HEK293 (cell line): ENCODE data around the gene SKA2.

Experiments used
- ZBTB44 ChIP-seq: fragments of 450-650 bp; IDR thresholded peaks from 2 replicates; pipeline ENCODE4 v1.5.1; 2018; ENCODE audit warnings: missing biosample characterization, mild to moderate bottlenecking, missing genetic modification characterization
- ZFP3 ChIP-seq: fragments of 450-650 bp; formaldehyde crosslinking; IDR thresholded peaks from 2 replicates; pipeline ENCODE4 v1.5.1; 2016; ENCODE audit warnings: low read depth, missing biosample characterization, missing genetic modification characterization
- ZNF121 ChIP-seq: fragments of 450-650 bp; formaldehyde crosslinking; IDR thresholded peaks from 2 replicates; pipeline ENCODE4 v1.5.1; 2016; ENCODE audit warnings: missing biosample characterization, missing genetic modification characterization
- ZNF140 ChIP-seq: fragments of 450-650 bp; formaldehyde crosslinking; IDR thresholded peaks from 2 replicates; pipeline ENCODE4 v1.5.1; 2016; ENCODE audit warnings: missing biosample characterization, missing genetic modification characterization
- TF ChIP-seq, protein P1 (sequence below): fragments of 450-650 bp; formaldehyde crosslinking; IDR thresholded peaks from 2 replicates; pipeline ENCODE4 v1.5.1; 2016; ENCODE audit warnings: missing biosample characterization, missing genetic modification characterization
- TF ChIP-seq, protein P2 (sequence below): fragments of 450-650 bp; formaldehyde crosslinking; IDR thresholded peaks from 2 replicates; pipeline ENCODE4 v1.5.1; 2016; ENCODE audit warnings: missing biosample characterization, missing genetic modification characterization
- TF ChIP-seq, protein P3 (sequence below): fragments of 450-650 bp; formaldehyde crosslinking; IDR thresholded peaks from 2 replicates; pipeline ENCODE4 v1.5.1; 2016; ENCODE audit warnings: missing biosample characterization, missing genetic modification characterization, borderline replicate concordance
- TF ChIP-seq, protein P4 (sequence below): fragments of 450-650 bp; formaldehyde crosslinking; IDR thresholded peaks from 2 replicates; pipeline ENCODE4 v1.5.1; 2016; ENCODE audit warnings: missing biosample characterization, missing genetic modification characterization
- TF ChIP-seq, protein P5 (sequence below): fragments of 450-650 bp; formaldehyde crosslinking; IDR thresholded peaks from 2 replicates; pipeline ENCODE4 v1.5.1; 2016; ENCODE audit warnings: missing biosample characterization, missing genetic modification characterization

DNA sequence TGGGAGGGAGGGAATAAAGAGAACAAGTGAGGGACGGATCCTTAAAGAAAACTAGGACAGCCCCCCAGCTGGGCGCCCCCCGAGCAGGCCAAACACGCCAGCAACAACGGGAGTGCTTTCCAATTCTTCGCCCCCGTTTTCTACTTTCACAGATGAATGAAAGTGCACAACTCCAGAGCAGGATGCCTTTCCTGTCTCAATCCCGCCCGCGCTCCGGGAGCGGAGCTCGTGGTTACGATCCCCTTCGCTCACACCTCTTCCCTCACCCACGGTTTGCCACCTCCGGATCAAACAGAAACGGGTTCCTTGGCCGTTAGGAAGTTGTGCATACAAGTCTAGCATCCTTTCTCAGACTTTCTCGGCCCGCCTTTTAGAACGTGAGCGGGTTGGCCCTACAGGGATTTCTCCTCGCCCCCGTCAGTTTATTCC, 680 bp downstream of the SKA2 start:
- TF ChIP-seq, protein P1, sequence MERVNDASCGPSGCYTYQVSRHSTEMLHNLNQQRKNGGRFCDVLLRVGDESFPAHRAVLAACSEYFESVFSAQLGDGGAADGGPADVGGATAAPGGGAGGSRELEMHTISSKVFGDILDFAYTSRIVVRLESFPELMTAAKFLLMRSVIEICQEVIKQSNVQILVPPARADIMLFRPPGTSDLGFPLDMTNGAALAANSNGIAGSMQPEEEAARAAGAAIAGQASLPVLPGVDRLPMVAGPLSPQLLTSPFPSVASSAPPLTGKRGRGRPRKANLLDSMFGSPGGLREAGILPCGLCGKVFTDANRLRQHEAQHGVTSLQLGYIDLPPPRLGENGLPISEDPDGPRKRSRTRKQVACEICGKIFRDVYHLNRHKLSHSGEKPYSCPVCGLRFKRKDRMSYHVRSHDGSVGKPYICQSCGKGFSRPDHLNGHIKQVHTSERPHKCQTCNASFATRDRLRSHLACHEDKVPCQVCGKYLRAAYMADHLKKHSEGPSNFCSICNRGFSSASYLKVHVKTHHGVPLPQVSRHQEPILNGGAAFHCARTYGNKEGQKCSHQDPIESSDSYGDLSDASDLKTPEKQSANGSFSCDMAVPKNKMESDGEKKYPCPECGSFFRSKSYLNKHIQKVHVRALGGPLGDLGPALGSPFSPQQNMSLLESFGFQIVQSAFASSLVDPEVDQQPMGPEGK (tag by site-specific recombination), result no peak
- TF ChIP-seq ZNF140 (tag by site-specific recombination), result no peak
- TF ChIP-seq, protein P2, sequence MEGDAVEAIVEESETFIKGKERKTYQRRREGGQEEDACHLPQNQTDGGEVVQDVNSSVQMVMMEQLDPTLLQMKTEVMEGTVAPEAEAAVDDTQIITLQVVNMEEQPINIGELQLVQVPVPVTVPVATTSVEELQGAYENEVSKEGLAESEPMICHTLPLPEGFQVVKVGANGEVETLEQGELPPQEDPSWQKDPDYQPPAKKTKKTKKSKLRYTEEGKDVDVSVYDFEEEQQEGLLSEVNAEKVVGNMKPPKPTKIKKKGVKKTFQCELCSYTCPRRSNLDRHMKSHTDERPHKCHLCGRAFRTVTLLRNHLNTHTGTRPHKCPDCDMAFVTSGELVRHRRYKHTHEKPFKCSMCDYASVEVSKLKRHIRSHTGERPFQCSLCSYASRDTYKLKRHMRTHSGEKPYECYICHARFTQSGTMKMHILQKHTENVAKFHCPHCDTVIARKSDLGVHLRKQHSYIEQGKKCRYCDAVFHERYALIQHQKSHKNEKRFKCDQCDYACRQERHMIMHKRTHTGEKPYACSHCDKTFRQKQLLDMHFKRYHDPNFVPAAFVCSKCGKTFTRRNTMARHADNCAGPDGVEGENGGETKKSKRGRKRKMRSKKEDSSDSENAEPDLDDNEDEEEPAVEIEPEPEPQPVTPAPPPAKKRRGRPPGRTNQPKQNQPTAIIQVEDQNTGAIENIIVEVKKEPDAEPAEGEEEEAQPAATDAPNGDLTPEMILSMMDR (tag by site-specific recombination), result no peak
- TF ChIP-seq, protein P3, sequence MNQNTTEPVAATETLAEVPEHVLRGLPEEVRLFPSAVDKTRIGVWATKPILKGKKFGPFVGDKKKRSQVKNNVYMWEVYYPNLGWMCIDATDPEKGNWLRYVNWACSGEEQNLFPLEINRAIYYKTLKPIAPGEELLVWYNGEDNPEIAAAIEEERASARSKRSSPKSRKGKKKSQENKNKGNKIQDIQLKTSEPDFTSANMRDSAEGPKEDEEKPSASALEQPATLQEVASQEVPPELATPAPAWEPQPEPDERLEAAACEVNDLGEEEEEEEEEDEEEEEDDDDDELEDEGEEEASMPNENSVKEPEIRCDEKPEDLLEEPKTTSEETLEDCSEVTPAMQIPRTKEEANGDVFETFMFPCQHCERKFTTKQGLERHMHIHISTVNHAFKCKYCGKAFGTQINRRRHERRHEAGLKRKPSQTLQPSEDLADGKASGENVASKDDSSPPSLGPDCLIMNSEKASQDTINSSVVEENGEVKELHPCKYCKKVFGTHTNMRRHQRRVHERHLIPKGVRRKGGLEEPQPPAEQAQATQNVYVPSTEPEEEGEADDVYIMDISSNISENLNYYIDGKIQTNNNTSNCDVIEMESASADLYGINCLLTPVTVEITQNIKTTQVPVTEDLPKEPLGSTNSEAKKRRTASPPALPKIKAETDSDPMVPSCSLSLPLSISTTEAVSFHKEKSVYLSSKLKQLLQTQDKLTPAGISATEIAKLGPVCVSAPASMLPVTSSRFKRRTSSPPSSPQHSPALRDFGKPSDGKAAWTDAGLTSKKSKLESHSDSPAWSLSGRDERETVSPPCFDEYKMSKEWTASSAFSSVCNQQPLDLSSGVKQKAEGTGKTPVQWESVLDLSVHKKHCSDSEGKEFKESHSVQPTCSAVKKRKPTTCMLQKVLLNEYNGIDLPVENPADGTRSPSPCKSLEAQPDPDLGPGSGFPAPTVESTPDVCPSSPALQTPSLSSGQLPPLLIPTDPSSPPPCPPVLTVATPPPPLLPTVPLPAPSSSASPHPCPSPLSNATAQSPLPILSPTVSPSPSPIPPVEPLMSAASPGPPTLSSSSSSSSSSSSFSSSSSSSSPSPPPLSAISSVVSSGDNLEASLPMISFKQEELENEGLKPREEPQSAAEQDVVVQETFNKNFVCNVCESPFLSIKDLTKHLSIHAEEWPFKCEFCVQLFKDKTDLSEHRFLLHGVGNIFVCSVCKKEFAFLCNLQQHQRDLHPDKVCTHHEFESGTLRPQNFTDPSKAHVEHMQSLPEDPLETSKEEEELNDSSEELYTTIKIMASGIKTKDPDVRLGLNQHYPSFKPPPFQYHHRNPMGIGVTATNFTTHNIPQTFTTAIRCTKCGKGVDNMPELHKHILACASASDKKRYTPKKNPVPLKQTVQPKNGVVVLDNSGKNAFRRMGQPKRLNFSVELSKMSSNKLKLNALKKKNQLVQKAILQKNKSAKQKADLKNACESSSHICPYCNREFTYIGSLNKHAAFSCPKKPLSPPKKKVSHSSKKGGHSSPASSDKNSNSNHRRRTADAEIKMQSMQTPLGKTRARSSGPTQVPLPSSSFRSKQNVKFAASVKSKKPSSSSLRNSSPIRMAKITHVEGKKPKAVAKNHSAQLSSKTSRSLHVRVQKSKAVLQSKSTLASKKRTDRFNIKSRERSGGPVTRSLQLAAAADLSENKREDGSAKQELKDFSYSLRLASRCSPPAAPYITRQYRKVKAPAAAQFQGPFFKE, result no peak
- TF ChIP-seq, protein P4, sequence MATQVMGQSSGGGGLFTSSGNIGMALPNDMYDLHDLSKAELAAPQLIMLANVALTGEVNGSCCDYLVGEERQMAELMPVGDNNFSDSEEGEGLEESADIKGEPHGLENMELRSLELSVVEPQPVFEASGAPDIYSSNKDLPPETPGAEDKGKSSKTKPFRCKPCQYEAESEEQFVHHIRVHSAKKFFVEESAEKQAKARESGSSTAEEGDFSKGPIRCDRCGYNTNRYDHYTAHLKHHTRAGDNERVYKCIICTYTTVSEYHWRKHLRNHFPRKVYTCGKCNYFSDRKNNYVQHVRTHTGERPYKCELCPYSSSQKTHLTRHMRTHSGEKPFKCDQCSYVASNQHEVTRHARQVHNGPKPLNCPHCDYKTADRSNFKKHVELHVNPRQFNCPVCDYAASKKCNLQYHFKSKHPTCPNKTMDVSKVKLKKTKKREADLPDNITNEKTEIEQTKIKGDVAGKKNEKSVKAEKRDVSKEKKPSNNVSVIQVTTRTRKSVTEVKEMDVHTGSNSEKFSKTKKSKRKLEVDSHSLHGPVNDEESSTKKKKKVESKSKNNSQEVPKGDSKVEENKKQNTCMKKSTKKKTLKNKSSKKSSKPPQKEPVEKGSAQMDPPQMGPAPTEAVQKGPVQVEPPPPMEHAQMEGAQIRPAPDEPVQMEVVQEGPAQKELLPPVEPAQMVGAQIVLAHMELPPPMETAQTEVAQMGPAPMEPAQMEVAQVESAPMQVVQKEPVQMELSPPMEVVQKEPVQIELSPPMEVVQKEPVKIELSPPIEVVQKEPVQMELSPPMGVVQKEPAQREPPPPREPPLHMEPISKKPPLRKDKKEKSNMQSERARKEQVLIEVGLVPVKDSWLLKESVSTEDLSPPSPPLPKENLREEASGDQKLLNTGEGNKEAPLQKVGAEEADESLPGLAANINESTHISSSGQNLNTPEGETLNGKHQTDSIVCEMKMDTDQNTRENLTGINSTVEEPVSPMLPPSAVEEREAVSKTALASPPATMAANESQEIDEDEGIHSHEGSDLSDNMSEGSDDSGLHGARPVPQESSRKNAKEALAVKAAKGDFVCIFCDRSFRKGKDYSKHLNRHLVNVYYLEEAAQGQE (tag by site-specific recombination), result no peak
- TF ChIP-seq ZBTB44 (tag by site-specific recombination), result no peak
- TF ChIP-seq, protein P5, sequence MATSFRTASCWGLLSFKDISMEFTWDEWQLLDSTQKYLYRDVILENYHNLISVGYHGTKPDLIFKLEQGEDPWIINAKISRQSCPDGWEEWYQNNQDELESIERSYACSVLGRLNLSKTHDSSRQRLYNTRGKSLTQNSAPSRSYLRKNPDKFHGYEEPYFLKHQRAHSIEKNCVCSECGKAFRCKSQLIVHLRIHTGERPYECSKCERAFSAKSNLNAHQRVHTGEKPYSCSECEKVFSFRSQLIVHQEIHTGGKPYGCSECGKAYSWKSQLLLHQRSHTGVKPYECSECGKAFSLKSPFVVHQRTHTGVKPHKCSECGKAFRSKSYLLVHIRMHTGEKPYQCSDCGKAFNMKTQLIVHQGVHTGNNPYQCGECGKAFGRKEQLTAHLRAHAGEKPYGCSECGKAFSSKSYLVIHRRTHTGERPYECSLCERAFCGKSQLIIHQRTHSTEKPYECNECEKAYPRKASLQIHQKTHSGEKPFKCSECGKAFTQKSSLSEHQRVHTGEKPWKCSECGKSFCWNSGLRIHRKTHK (tag by site-specific recombination), result no peak
- TF ChIP-seq ZNF121, result no peak; the same call in 1 of the 2 replicates
- no peak for TF ChIP-seq ZFP3 (tag by site-specific recombination)
